ENCODE data around the gene UBXN7.

GRCh38 chr3:196323691-196324090 lies 108.5 kb downstream of the UBXN7 start:
- TF ChIP-seq RAD21 (IDR thresholded peaks at IDR 0.05; ENCODE audit: low read depth) (no peak), MAX (IDR thresholded peaks at IDR 0.05) (no peak), NFIC (IDR thresholded peaks at IDR 0.05) (no peak), CREB1 (IDR thresholded peaks at IDR 0.05; ENCODE audit: low read depth) (no peak), TAF1 (IDR thresholded peaks at IDR 0.05; ENCODE audit: low read depth) (no peak), EGR1 (IDR thresholded peaks at IDR 0.05) (no peak), YY1 (IDR thresholded peaks at IDR 0.05; ENCODE audit: low read depth) (no peak), TCF12 (IDR thresholded peaks at IDR 0.05; ENCODE audit: low read depth) (no peak), TEAD4 (IDR thresholded peaks at IDR 0.05) (no peak)

Measured in Ishikawa (cell line).